SK-N-SH (cell line): ENCODE results near the gene RAB11FIP5.

Experiments used
- CTCF ChIP-seq: fragments of 200-600 bp; sonication (generic); IDR thresholded peaks from 2 replicates; pipeline ENCODE4 v1.6.1; 2017; ENCODE audit warnings: antibody characterized with exemption, mild to moderate bottlenecking, moderate library complexity
- EZH2phosphoT487 ChIP-seq: fragments of 200-600 bp; sonication (generic); IDR thresholded peaks from 2 replicates; pipeline ENCODE4 v1.6.1; 2017; ENCODE audit warnings: low read depth, mixed run types, mild to moderate bottlenecking, antibody characterized with exemption, moderate library complexity, borderline replicate concordance
- JUND ChIP-seq: IDR thresholded peaks from 2 replicates; pipeline ENCODE4 v1.4.0; 2012
- MXI1 ChIP-seq: IDR thresholded peaks from 2 replicates; pipeline ENCODE4 v1.6.1; 2012; ENCODE audit warnings: mild to moderate bottlenecking, low read depth, low read length, improper control_type of control experiment
- RAD21 ChIP-seq: IDR thresholded peaks from 2 replicates; pipeline ENCODE4 v1.6.1; 2012; ENCODE audit warnings: mild to moderate bottlenecking, low read length
- RXRA ChIP-seq: IDR thresholded peaks from 2 replicates; pipeline ENCODE4 v1.4.0; 2012; ENCODE audit warnings: low read depth, mild to moderate bottlenecking, borderline replicate concordance
- YY1 ChIP-seq: IDR thresholded peaks from 2 replicates; pipeline ENCODE4 v1.4.0; 2012; ENCODE audit warnings: low read depth, mild to moderate bottlenecking

GRCh38 chr2:73142937-73143336, 30.2 kb upstream of the RAB11FIP5 start:
- no peak for TF ChIP-seq CTCF
- no peak for TF ChIP-seq EZH2phosphoT487
- no peak for TF ChIP-seq YY1
- TF ChIP-seq MXI1, result no peak
- TF ChIP-seq RXRA, result no peak
- TF ChIP-seq JUND, result no peak
- TF ChIP-seq RAD21, result no peak
